ENCODE data around the gene PADI1.

The PADI1 gene

GRCh38 chr1:17183388-17184160 is 21.4 kb upstream of the PADI1 start:
- no peak for DNase-seq (ENCODE audit: low read depth)

GRCh38 chr1:17184161-17184665 is 20.7 kb upstream of the PADI1 start:
- no peak for DNase-seq (ENCODE audit: low read depth)

GRCh38 chr1:17184822-17185484 is 20.0 kb upstream of the PADI1 start:
- DNase-seq (ENCODE audit: low read depth): no peak

GRCh38 chr1:17185485-17185860 is 19.5 kb upstream of the PADI1 start:
- DNase-seq (ENCODE audit: low read depth): no peak

GRCh38 chr1:17186216-17186909 is 18.6 kb upstream of the PADI1 start:
- no peak for DNase-seq (ENCODE audit: low read depth)

GRCh38 chr1:17187051-17187450 is 17.9 kb upstream of the PADI1 start:
- no peak for DNase-seq (ENCODE audit: low read depth)

GRCh38 chr1:17188217-17188616 is 16.7 kb upstream of the PADI1 start:
- DNase-seq (ENCODE audit: low read depth): no peak

- DNase-seq (ENCODE audit: low read depth): no peak
Observed at GRCh38 chr1:17188889-17189631, 15.9 kb upstream of the PADI1 start.

GRCh38 chr1:17189632-17189990 is 15.3 kb upstream of the PADI1 start:
- DNase-seq (ENCODE audit: low read depth): no peak

- no peak for DNase-seq (ENCODE audit: low read depth)
Observed at GRCh38 chr1:17190010-17190995, 14.6 kb upstream of the PADI1 start.

GRCh38 chr1:17191990-17192242 is 13.0 kb upstream of the PADI1 start:
- no peak for DNase-seq (ENCODE audit: low read depth)

- DNase-seq (ENCODE audit: low read depth): no peak
Observed at GRCh38 chr1:17192394-17193221, 12.3 kb upstream of the PADI1 start.

- DNase-seq (ENCODE audit: low read depth): no peak
Observed at GRCh38 chr1:17193222-17194132, 11.5 kb upstream of the PADI1 start.

GRCh38 chr1:17194133-17194475 is 10.8 kb upstream of the PADI1 start:
- DNase-seq (ENCODE audit: low read depth): no peak

GRCh38 chr1:17194615-17195528 is 10.1 kb upstream of the PADI1 start:
- DNase-seq (ENCODE audit: low read depth): no peak

GRCh38 chr1:17195731-17196130 is 9.2 kb upstream of the PADI1 start:
- DNase-seq (ENCODE audit: low read depth): no peak

GRCh38 chr1:17196496-17197185 is 8.3 kb upstream of the PADI1 start:
- no peak for DNase-seq (ENCODE audit: low read depth)

GRCh38 chr1:17197696-17198095 is 7.2 kb upstream of the PADI1 start:
- no peak for DNase-seq (ENCODE audit: low read depth)

All from activated T-helper 1 cell treated with Interleukin-2 at 50 U/mL for 16 hours (primary cell).